CMK (cell line): ENCODE results near the gene APOBEC3B.
A peak's percentile ranks its signal among the peaks of the same experiment; 100 is the strongest.
"Not testable (repeated sequence)": the region's sequence is repeated elsewhere in the genome, so short reads cannot be mapped to it uniquely, and the experiment has no call there.

Source experiments
- DNase-seq: peaks from one replicate; pipeline ENCODE4 v3.0.0-alpha.2; 2010; ENCODE audit warnings: low read depth

APOBEC3B gene

GRCh38 chr22:38967451-38968450, 14.4 kb upstream of the APOBEC3B start:
- DNase-seq: peak; percentile 50

GRCh38 chr22:38968801-38969200, 13.3 kb upstream of the APOBEC3B start:
- DNase-seq: no peak

GRCh38 chr22:38970551-38970950, 11.6 kb upstream of the APOBEC3B start:
- no peak for DNase-seq

DNA sequence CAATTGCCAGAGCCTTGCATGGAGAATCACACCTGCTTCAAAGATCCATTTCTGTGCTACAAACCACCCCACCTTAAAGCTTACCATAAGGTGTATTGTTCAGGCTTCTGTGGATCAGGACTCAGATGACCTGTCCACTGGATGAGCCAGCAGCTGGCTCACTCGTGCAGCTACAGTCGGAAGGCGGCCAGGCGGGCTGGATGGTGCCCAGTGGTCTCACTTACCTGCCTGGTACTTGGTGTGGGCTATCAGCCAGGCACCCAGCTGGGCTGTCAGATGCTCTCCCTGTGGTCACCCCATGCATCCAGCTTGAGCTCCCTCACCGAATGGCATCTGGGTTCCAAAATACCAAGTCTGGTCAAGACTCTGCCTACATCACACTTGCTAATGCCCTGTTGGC, 10.9 kb upstream of the APOBEC3B start:
- DNase-seq: no peak

DNA sequence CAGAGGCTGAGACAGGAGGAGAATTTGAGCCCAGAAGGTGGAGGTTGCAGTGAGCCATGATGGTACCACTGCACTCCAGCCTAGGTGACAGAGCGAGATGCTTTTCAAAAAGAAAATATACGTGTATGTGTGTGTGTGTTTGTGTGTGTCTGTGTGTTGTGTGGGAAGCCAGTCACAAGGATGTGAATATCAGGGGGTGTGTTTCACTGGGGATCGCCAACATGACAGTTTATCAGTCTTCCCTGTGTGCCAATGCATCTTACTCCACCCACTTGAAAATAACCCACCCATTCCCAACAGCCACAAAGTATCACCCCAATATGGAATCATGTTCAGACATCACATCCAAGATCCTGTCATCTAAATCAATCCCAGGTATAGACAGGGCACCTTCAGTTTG, 10.4 kb upstream of the APOBEC3B start:
- DNase-seq: no peak

DNA sequence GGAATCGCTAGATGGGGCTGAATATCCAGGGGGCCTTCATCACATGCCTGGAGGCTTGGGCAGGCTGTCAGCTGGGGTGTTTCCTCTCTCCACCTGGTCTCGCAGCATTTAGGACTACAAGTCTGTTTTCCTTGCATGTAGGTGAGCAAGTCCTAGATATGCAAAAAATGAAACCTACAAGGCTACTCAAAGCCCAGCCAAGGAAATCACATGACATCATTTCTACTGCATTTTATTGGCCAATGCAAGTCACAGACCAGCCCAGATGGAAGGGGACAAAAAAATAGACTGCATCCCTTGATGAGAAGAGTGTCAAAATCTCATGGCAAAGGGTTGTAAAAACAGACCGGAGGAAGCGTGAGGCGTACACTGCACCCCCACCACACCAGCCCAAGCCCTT, 9.6 kb upstream of the APOBEC3B start:
- DNase-seq: no peak

- no peak for DNase-seq
Observed at GRCh38 chr22:38973289-38974169, 8.6 kb upstream of the APOBEC3B start.

DNA sequence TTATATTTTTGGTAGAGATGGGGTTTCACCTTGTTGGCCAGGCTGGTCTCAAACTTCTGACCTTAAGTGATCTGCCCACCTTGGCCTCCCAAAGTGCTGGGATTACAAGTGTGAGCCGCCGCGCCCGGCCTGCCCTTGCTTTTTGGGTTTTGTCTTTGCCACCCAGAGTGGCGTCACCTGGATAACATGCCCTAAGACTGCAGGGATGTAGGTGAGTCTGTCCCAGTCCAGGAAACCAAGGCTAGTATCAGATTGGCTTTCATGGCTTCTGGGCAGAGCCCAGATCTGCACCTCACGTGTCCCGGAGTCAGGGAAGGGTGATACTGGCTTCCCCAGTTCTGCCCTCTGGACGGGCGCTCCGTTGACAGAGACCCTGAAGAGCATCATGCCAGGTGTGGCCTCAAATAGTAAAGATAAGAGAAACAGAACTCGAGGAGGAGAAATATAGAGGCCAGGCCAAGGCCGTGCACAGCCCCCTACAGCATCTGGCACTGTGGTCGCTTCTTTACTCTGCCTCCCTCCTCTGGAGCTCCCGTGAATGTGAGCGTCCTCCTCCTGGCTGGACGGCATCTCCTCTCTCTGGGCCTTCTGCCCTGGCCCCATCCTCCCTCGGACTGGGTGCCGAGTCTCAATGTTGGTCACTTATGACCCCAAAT, 7.8 kb upstream of the APOBEC3B start:
- DNase-seq: no peak

- no peak for DNase-seq
Observed at GRCh38 chr22:38974826-38975175, 7.3 kb upstream of the APOBEC3B start.

- not testable (repeated sequence) for DNase-seq
Observed at GRCh38 chr22:38977289-38977688, 4.9 kb upstream of the APOBEC3B start.

DNA sequence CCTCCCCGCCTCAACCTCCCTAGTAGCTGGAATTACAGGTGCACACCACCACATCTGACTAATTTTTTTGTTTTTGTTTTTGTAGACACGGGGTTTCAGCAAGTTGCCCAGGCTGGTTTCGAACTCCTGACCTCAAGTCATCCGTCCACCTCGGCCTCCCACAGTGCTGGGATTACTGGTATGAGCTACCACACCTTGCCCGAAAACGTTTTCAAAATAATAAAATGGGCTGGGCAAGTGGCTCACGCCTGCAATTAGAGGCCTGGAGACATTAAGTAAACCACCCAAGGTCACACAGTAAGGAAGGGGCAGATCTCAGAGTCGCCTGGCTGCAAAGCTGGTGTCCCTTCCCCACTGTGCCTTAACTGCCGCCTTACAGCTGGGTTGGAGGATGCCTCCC, 1.6 kb upstream of the APOBEC3B start:
- not testable (repeated sequence) for DNase-seq

DNA sequence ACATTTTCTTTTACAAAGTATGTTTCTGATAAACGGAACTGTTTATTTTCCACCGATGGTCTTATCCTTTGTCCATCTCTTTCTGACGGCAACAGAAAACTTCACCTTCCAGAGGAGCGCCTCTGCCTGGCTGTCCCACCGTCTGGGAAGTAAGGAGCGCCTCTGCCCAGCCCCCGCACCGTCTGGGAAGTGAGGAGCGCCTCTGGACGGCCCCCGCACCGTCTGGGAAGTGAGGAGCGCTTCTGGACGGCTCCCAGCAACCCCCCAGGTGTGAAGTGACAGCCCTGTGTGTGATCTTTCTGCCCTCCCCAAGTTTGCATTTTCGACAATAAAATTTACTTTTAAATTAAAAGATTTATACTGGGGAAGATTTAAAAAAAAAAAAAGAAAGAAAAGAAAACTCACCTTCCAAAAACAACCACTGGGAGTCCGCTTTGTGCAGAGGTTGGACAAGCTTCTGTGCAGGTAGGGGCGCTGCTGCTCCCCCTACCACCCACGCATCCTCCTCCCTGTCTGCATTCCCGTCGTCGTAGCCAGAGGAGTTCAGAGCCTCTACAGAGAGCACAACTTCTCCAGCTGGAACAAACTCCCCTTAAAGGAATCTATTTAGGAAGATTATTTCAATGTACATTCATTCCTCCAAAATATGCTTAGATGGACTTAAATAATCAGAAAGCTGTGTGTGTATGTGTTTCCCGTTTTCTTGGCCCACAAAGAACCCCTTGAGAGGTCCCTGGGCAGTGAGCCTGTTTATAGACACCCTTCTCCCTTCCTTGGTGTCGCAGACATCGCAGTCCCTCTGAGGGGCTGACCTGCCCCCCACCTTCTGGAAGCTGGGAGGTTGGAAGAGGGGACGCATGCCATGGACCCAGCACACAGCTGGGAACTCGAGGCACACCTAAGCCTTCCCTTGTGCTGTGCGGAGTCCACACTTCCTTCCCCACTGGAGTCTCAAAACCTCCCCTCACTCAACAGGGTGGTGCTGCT, 849 bp upstream of the APOBEC3B start:
- no peak for DNase-seq

DNA sequence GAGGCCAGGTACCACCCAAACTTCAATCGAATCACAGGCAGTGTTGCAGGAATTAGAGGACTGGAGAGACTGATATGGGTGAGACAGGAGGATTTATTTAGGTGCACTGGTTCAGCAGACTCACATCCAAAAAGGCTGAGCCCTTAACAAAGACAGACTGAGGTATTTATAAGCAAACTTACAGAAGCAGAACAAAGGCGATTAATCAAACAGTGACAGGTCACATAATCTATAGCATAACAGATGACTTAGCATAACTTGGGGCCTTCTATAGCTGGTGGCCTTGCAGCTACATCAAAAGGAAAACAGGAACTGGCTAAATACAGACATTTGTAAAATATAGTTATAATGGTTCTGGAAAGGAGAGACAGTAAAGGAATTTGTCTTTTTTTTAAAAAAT, 2.1 kb downstream of the APOBEC3B start:
- no peak for DNase-seq

GRCh38 chr22:38984784-38985757, 2.9 kb downstream of the APOBEC3B start:
- not testable (repeated sequence) for DNase-seq

DNA sequence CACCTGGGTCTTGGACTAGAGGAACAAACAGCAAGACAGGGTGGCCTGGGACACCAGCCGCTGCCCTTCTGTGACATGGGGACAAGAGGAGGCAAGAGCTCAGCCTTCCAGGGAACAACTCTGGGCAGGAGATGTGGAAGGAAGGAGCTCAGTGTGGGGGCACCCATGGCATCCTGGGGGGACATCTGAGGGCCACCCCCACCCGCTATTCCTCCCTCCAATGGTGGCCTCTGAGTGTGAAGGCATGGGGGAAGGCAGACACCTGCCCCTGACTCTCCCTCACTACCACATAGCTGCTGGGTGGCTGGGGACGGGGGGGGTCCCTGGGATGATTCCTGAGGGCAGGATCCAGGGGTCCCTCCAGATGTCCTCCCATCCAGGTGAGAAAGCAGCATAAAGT, 4.5 kb downstream of the APOBEC3B start:
- DNase-seq: no peak

DNA sequence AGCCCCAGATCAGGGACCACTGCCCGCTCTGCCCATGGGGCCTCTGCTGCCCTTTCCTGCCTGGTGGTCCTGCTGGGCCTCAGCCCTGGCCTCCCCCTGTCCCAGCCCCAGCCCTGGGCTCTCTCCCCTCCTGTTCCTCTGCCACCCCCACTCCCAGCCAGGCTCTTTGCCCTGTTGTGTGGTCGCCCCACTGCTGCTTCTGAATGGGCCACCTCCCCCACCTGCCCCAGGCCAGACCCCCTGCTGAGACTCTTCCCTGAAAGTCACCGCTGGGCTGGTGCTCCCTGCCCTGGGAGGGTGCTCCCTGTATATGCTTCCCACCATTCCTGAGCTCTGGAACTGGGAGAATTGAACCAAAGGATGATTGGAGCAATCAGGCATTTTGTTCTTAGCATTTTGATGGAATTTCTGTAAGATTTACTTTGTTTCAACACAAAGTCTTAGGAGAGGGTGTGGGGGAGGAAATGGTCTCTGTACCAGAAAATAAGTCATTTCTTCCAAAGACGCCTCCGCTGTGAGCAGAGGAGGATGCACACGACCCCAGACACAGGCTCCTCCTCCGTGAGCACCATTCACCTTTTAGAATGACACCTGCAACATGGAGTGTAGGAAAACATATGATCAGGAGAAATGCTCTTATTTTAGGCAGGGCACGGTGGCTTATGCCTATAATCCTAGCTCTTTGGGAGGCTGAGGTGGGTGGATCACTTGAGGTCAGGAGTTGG, 5.2 kb downstream of the APOBEC3B start:
- no peak for DNase-seq

GRCh38 chr22:38989466-38989865, 7.3 kb downstream of the APOBEC3B start:
- DNase-seq: no peak

DNA sequence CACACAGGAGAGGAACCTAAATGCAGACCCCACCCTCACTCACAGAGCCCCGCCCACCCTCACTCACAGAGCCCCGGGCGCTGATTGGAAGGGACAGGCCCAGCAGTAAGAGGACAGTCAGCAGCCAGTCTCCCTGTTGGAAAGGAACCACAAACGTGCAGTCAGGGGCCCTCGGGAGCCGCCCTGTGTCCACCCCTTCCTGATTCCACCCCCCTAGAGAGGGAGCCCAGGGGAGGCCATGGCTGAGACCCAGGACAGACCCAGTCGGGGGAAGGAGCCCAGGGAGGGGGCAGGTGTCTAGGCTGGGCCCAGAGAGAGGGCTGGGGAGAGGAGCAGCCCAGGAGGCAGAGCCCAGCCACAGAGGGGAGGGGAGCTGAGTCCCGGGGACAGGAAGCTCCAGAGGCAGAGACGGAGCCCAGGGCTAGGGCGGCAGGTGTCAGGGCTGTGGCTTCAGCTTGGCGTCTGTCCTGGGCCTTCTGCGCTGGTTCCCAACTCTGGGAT, 10.8 kb downstream of the APOBEC3B start:
- not testable (repeated sequence) for DNase-seq

- no peak for DNase-seq
Observed at GRCh38 chr22:38996105-38996504, 14.0 kb downstream of the APOBEC3B start.
